GM23338 (cell line): ENCODE results near the gene MYLK. TPM values are rescaled to one million over a fixed set of nuclear protein-coding genes. Genes with fewer than 3 reads are reported as not detected.

ENCODE experiments used
- ATAC-seq: fragments of 200-7000 bp; cut with Tn5 transposase; 3 replicates; pipeline ENCODE4 v1.9.1; 2020
- DNase-seq: peaks from one replicate; pipeline ENCODE4 v3.0.0-alpha.2; 2015; ENCODE audit warnings: low spot score
- H2AFZ ChIP-seq: fragments of 200-600 bp; sonication (generic); 2 replicates; pipeline ENCODE4 v1.8.0; 2016; ENCODE audit warnings: antibody characterized with exemption, mild to moderate bottlenecking, moderate library complexity
- H3F3A ChIP-seq: fragments of 200-600 bp; sonication (generic); replicated peaks from 2 replicates; pipeline ENCODE4 v1.8.0; 2017; ENCODE audit warnings: antibody characterized with exemption, mixed run types, low read depth
- H3K27ac ChIP-seq: fragments of 200-600 bp; sonication (generic); 2 replicates; pipeline ENCODE4 v1.6.1; 2016; ENCODE audit warnings: low read depth
- H3K27me3 ChIP-seq: fragments of 200-600 bp; sonication (generic); 2 replicates; pipeline ENCODE4 v1.8.0; 2016; ENCODE audit warnings: mild to moderate bottlenecking, mixed run types, moderate library complexity; ENCODE audit not compliant: insufficient read depth
- H3K36me3 ChIP-seq: fragments of 200-600 bp; sonication (generic); 2 replicates; pipeline ENCODE4 v1.8.0; 2016; ENCODE audit warnings: mild to moderate bottlenecking; ENCODE audit not compliant: insufficient read depth
- H3K4me1 ChIP-seq: fragments of 200-600 bp; sonication (generic); 2 replicates; pipeline ENCODE4 v1.8.0; 2016; ENCODE audit warnings: mild to moderate bottlenecking, moderate library complexity; ENCODE audit not compliant: insufficient read depth
- H3K4me2 ChIP-seq: fragments of 200-600 bp; sonication (generic); 2 replicates; pipeline ENCODE4 v1.7.1; 2017; ENCODE audit warnings: mixed run types
- H3K4me3 ChIP-seq: fragments of 200-600 bp; sonication (generic); 2 replicates; pipeline ENCODE4 v1.6.1; 2016; ENCODE audit warnings: mixed run types
- H3K79me2 ChIP-seq: fragments of 200-600 bp; sonication (generic); replicated peaks from 2 replicates; pipeline ENCODE4 v1.8.0; 2017; ENCODE audit warnings: mild to moderate bottlenecking; ENCODE audit not compliant: insufficient read depth
- H3K9me2 ChIP-seq: fragments of 200-600 bp; sonication (generic); 2 replicates; pipeline ENCODE4 v1.8.0; 2017; ENCODE audit not compliant: insufficient read depth
- H4K20me1 ChIP-seq: fragments of 200-600 bp; sonication (generic); replicated peaks from 2 replicates; pipeline ENCODE4 v1.8.0; 2017; ENCODE audit warnings: mild to moderate bottlenecking; ENCODE audit not compliant: insufficient read depth
- H3K27ac Mint-ChIP-seq: 2 replicates; pipeline ENCODE4 v1.8.0; 2020; ENCODE audit warnings: inconsistent platforms, mild to moderate bottlenecking, moderate library complexity, mixed read lengths
- H3K27me3 Mint-ChIP-seq: 3 replicates; pipeline ENCODE4 v1.8.0; 2022; ENCODE audit warnings: low read depth, mild to moderate bottlenecking, moderate library complexity, mixed read lengths, inconsistent platforms; ENCODE audit not compliant: insufficient read depth, poor library complexity
- H3K36me3 Mint-ChIP-seq: 3 replicates; pipeline ENCODE4 v1.8.0; 2021; ENCODE audit warnings: low read depth, mild to moderate bottlenecking, inconsistent platforms, moderate library complexity, mixed read lengths
- H3K4me1 Mint-ChIP-seq: 3 replicates; pipeline ENCODE4 v1.8.0; 2020; ENCODE audit warnings: mild to moderate bottlenecking, inconsistent platforms, mixed read lengths
- H3K4me3 Mint-ChIP-seq: 3 replicates; pipeline ENCODE4 v1.8.0; 2021; ENCODE audit warnings: moderate library complexity, mild to moderate bottlenecking, inconsistent platforms, mixed read lengths
- H3K9me3 Mint-ChIP-seq: 3 replicates; pipeline ENCODE4 v1.8.0; 2020; ENCODE audit warnings: moderate library complexity, mild to moderate bottlenecking, inconsistent platforms, mixed read lengths
- CREB1 ChIP-seq: fragments of 250-450 bp; sonication (Bioruptor Pico); IDR thresholded peaks from 2 replicates; pipeline ENCODE4 v1.5.0; 2020; ENCODE audit warnings: low read depth, mild to moderate bottlenecking, moderate library complexity
- EZH2phosphoT487 ChIP-seq: fragments of 200-600 bp; sonication (generic); IDR thresholded peaks from one replicate; pipeline ENCODE4 v1.8.1; 2018; ENCODE audit warnings: antibody characterized with exemption; ENCODE audit not compliant: unreplicated experiment
- JUNB ChIP-seq: IDR thresholded peaks from one replicate; pipeline ENCODE4 v1.6.1; 2016; ENCODE audit warnings: antibody characterized with exemption; ENCODE audit not compliant: unreplicated experiment
- NANOG ChIP-seq: IDR thresholded peaks from 2 replicates; pipeline ENCODE4 v1.6.1; 2016; ENCODE audit warnings: antibody characterized with exemption, borderline replicate concordance
- POLR2AphosphoS5 ChIP-seq: IDR thresholded peaks from 2 replicates; pipeline ENCODE4 v1.6.1; 2016; ENCODE audit warnings: antibody characterized with exemption, low read depth
- STAT1 ChIP-seq: IDR thresholded peaks from one replicate; pipeline ENCODE4 v1.6.1; 2016; ENCODE audit warnings: antibody characterized with exemption; ENCODE audit not compliant: unreplicated experiment
- ZNF331 ChIP-seq: fragments of 250-450 bp; sonication (Bioruptor Pico); IDR thresholded peaks from 2 replicates; pipeline ENCODE4 v1.5.0; 2020; ENCODE audit warnings: low read depth, mild to moderate bottlenecking, moderate library complexity
- polyA plus RNA-seq: library from polyadenylated mRNA; unstranded; fragments of >200 nt; fragmentation: Nextera tagmentation; extraction: Ambion mirVana; gene quantifications from 2 replicates; pipeline ENCODE4 v1.2.1, GENCODE V29; 2016
- total RNA-seq: library from RNA; depleted of rRNA; stranded (reverse); fragments of >200 nt; shearing (Covaris generic); gene quantifications from 2 replicates; pipeline ENCODE4 v1.2.3, GENCODE V29; 2014
- TF ChIP-seq, protein P1 (sequence below), 2 experiments: fragments of 200-600 bp in 1 of 2; sonication (generic) in 1 of 2; conservative IDR thresholded peaks; 2 replicates each; pipeline versions ENCODE4 v1.5.1 to v1.6.1; 2016 to 2017; ENCODE audit warnings: antibody characterized with exemption in 2 of 2, low read depth in 2 of 2, mild to moderate bottlenecking in 2 of 2, moderate library complexity in 1 of 2
- TF ChIP-seq, protein P2 (sequence below): IDR thresholded peaks from one replicate; pipeline ENCODE4 v1.6.1; 2018; ENCODE audit warnings: antibody characterized with exemption; ENCODE audit not compliant: unreplicated experiment
- TF ChIP-seq, protein P3 (sequence below): fragments of 250-450 bp; sonication (Bioruptor Pico); IDR thresholded peaks from 2 replicates; pipeline ENCODE4 v1.5.0; 2020; ENCODE audit warnings: mild to moderate bottlenecking, moderate library complexity

The MYLK gene
- total and polyA plus RNA-seq, 2 experiments from 2014 or later, result 11.5 to 17.9 TPM

DNA sequence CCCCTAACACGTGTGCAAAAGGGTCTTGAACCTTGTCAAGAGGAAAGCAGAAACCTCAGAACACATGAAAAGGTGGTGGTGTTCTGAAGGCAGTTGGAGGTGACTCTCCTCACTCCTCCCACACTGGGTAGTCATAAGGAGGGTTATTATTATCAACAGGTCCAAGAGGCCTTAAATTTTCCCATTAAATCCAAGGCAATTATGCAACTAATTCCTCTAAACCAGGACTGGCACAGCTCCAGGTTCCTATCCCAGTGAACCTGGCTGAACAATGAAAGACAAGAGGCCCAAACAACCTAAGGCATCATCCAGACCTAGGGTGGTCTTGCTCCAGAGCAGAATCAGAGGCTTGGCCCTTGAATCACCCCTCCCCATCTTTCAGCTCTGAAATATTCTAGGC is 15.0 kb downstream of the MYLK start:
- no peak overlapping the region for H2AFZ ChIP-seq
- peaks cover 19% of the 10 kb centered on the region for H3K9me2 ChIP-seq
- H3K79me2 ChIP-seq, result peaks cover 3% of the 10 kb centered on the region; the same call in 1 of the 2 replicates
- peaks cover 3% of the 10 kb centered on the region for H3K27me3 Mint-ChIP-seq
- no peak overlapping the region for H3K27ac Mint-ChIP-seq
- TF ChIP-seq, protein P1, sequence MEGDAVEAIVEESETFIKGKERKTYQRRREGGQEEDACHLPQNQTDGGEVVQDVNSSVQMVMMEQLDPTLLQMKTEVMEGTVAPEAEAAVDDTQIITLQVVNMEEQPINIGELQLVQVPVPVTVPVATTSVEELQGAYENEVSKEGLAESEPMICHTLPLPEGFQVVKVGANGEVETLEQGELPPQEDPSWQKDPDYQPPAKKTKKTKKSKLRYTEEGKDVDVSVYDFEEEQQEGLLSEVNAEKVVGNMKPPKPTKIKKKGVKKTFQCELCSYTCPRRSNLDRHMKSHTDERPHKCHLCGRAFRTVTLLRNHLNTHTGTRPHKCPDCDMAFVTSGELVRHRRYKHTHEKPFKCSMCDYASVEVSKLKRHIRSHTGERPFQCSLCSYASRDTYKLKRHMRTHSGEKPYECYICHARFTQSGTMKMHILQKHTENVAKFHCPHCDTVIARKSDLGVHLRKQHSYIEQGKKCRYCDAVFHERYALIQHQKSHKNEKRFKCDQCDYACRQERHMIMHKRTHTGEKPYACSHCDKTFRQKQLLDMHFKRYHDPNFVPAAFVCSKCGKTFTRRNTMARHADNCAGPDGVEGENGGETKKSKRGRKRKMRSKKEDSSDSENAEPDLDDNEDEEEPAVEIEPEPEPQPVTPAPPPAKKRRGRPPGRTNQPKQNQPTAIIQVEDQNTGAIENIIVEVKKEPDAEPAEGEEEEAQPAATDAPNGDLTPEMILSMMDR (conservative IDR thresholded peaks at IDR 0.05; ENCODE audit: low read depth in 2 of 2), result no peak
- TF ChIP-seq STAT1 (no peak), ZNF331 (no peak)
- TF ChIP-seq, protein P2, sequence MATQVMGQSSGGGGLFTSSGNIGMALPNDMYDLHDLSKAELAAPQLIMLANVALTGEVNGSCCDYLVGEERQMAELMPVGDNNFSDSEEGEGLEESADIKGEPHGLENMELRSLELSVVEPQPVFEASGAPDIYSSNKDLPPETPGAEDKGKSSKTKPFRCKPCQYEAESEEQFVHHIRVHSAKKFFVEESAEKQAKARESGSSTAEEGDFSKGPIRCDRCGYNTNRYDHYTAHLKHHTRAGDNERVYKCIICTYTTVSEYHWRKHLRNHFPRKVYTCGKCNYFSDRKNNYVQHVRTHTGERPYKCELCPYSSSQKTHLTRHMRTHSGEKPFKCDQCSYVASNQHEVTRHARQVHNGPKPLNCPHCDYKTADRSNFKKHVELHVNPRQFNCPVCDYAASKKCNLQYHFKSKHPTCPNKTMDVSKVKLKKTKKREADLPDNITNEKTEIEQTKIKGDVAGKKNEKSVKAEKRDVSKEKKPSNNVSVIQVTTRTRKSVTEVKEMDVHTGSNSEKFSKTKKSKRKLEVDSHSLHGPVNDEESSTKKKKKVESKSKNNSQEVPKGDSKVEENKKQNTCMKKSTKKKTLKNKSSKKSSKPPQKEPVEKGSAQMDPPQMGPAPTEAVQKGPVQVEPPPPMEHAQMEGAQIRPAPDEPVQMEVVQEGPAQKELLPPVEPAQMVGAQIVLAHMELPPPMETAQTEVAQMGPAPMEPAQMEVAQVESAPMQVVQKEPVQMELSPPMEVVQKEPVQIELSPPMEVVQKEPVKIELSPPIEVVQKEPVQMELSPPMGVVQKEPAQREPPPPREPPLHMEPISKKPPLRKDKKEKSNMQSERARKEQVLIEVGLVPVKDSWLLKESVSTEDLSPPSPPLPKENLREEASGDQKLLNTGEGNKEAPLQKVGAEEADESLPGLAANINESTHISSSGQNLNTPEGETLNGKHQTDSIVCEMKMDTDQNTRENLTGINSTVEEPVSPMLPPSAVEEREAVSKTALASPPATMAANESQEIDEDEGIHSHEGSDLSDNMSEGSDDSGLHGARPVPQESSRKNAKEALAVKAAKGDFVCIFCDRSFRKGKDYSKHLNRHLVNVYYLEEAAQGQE, result no peak
- no peaks in the 10 kb centered on the region for H4K20me1 ChIP-seq
- no peak overlapping the region for H3K27ac ChIP-seq
- no peaks in the 10 kb centered on the region for H3F3A ChIP-seq
- peaks cover 15% of the 10 kb centered on the region for H3K4me1 Mint-ChIP-seq
- peaks cover 13% of the 10 kb centered on the region for H3K36me3 Mint-ChIP-seq
- DNase-seq (no peak), ATAC-seq (no peak)
- H3K4me2 ChIP-seq, result no peak overlapping the region
- H3K36me3 ChIP-seq, result no peaks in the 10 kb centered on the region
- H3K4me3 ChIP-seq, result no peak overlapping the region
- no peaks in the 10 kb centered on the region for H3K4me1 ChIP-seq
- H3K4me3 Mint-ChIP-seq, result no peak overlapping the region
- peaks cover 4% of the 10 kb centered on the region; the same call in 2 of the 3 replicates for H3K9me3 Mint-ChIP-seq
- no peaks in the 10 kb centered on the region for H3K27me3 ChIP-seq

DNA sequence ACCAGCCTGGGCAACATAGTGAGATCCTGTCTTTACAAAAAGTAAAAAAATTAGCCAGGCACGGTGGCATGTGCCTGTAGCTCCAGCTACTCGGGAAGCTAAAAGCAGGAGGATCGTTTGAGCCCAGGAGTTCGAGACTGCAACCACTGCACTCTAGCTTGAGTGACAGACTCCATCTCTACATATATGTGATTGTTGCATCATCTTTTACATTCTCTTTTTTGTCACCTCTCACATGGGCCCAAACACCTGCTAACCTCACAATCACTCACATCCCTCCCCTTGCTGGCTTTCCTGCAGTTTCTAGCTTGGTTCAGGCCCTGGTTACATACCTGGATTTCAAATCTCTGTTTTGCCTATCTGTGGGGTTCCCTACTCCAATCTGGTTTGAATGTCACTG is 19.4 kb downstream of the MYLK start:
- H3K9me3 Mint-ChIP-seq, result no peaks in the 10 kb centered on the region
- H3K79me2 ChIP-seq, result no peaks in the 10 kb centered on the region
- ATAC-seq, result no peak
- TF ChIP-seq NANOG (no peak), JUNB (no peak), EZH2phosphoT487 (no peak), CREB1 (CRISPR knock-in tag) (no peak), POLR2AphosphoS5 (no peak)
- TF ChIP-seq, protein P3, sequence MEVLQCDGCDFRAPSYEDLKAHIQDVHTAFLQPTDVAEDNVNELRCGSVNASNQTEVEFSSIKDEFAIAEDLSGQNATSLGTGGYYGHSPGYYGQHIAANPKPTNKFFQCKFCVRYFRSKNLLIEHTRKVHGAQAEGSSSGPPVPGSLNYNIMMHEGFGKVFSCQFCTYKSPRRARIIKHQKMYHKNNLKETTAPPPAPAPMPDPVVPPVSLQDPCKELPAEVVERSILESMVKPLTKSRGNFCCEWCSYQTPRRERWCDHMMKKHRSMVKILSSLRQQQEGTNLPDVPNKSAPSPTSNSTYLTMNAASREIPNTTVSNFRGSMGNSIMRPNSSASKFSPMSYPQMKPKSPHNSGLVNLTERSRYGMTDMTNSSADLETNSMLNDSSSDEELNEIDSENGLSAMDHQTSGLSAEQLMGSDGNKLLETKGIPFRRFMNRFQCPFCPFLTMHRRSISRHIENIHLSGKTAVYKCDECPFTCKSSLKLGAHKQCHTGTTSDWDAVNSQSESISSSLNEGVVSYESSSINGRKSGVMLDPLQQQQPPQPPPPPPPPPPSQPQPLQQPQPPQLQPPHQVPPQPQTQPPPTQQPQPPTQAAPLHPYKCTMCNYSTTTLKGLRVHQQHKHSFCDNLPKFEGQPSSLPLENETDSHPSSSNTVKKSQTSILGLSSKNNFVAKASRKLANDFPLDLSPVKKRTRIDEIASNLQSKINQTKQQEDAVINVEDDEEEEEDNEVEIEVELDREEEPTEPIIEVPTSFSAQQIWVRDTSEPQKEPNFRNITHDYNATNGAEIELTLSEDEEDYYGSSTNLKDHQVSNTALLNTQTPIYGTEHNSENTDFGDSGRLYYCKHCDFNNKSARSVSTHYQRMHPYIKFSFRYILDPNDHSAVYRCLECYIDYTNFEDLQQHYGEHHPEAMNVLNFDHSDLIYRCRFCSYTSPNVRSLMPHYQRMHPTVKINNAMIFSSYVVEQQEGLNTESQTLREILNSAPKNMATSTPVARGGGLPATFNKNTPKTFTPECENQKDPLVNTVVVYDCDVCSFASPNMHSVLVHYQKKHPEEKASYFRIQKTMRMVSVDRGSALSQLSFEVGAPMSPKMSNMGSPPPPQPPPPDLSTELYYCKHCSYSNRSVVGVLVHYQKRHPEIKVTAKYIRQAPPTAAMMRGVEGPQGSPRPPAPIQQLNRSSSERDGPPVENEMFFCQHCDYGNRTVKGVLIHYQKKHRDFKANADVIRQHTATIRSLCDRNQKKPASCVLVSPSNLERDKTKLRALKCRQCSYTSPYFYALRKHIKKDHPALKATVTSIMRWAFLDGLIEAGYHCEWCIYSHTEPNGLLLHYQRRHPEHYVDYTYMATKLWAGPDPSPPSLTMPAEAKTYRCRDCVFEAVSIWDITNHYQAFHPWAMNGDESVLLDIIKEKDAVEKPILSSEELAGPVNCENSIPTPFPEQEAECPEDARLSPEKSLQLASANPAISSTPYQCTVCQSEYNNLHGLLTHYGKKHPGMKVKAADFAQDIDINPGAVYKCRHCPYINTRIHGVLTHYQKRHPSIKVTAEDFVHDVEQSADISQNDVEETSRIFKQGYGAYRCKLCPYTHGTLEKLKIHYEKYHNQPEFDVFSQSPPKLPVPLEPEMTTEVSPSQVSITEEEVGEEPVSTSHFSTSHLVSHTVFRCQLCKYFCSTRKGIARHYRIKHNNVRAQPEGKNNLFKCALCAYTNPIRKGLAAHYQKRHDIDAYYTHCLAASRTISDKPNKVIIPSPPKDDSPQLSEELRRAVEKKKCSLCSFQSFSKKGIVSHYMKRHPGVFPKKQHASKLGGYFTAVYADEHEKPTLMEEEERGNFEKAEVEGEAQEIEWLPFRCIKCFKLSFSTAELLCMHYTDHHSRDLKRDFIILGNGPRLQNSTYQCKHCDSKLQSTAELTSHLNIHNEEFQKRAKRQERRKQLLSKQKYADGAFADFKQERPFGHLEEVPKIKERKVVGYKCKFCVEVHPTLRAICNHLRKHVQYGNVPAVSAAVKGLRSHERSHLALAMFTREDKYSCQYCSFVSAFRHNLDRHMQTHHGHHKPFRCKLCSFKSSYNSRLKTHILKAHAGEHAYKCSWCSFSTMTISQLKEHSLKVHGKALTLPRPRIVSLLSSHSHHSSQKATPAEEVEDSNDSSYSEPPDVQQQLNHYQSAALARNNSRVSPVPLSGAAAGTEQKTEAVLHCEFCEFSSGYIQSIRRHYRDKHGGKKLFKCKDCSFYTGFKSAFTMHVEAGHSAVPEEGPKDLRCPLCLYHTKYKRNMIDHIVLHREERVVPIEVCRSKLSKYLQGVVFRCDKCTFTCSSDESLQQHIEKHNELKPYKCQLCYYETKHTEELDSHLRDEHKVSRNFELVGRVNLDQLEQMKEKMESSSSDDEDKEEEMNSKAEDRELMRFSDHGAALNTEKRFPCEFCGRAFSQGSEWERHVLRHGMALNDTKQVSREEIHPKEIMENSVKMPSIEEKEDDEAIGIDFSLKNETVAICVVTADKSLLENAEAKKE (CRISPR knock-in tag), result no peak

More for the DNA sequence above, 19.4 kb downstream of the MYLK start:
- H3K27me3 ChIP-seq, result no peaks in the 10 kb centered on the region
- H2AFZ ChIP-seq, result no peak overlapping the region
- Mint-ChIP-seq H3K4me3 (no peak overlapping the region), H3K4me1 (peaks cover 10% of the 10 kb centered on the region), H3K27ac (no peak overlapping the region), H3K36me3 (peaks cover 6% of the 10 kb centered on the region; the same call in 2 of the 3 replicates), H3K27me3 (peaks cover 5% of the 10 kb centered on the region)
- no peaks in the 10 kb centered on the region for H3K36me3 ChIP-seq
- no peak overlapping the region for H3K4me2 ChIP-seq
- no peaks in the 10 kb centered on the region for H3F3A ChIP-seq
- no peak for DNase-seq
- no peaks in the 10 kb centered on the region for H4K20me1 ChIP-seq
- no peak overlapping the region for H3K27ac ChIP-seq
- H3K4me3 ChIP-seq, result no peak overlapping the region
- H3K4me1 ChIP-seq, result no peaks in the 10 kb centered on the region
- H3K9me2 ChIP-seq, result 0 out of 2 replicates have a peak, but pooled peaks cover 13% of the 10 kb centered on the region
